Lower leg skin (tissue), 4 donors: ENCODE results near the gene SLC13A3. TPM values are rescaled to one million over a fixed set of nuclear protein-coding genes. Genes with fewer than 3 reads are reported as not detected.

Source experiments
- DNase-seq, 2 donors: peaks; one replicate each; pipeline ENCODE4 v3.0.0-alpha.2; 2019; ENCODE audit warnings: low spot score in 2 of 2
- H3K4me3 ChIP-seq: fragments of 200-600 bp; sonication (generic); 2 replicates; pipeline ENCODE4 v1.5.1; 2017; ENCODE audit warnings: mild to moderate bottlenecking, low read depth; ENCODE audit not compliant: poor library complexity, severe bottlenecking
- CTCF ChIP-seq, 3 donors: fragments of 450-650 bp; IDR thresholded peaks; one replicate each; pipeline ENCODE4 v1.5.1; 2016; ENCODE audit warnings: antibody characterized with exemption in 3 of 3, mild to moderate bottlenecking in 3 of 3, moderate library complexity in 2 of 3
- POLR2A ChIP-seq, 2 donors: fragments of 450-650 bp; IDR thresholded peaks; one replicate each; pipeline ENCODE4 v1.6.1; 2016 to 2017; ENCODE audit warnings: antibody characterized with exemption in 2 of 2, mild to moderate bottlenecking in 1 of 2, moderate library complexity in 1 of 2
- WGBS, 2 donors: methylation state at CpG; one replicate each; pipeline ENCODE4 v1.1.5; 2018; 5-methylcytosine and 5-hydroxymethylcytosine counted together
- intact Hi-C: fragments of 100-400 bp; cut with DNase I; formaldehyde crosslinking; loops from one replicate; pipeline ENCODE4 v1.15.0; 2023; ENCODE audit warnings: low total_unique reads
- total RNA-seq, 4 donors: library from RNA; depleted of rRNA; stranded (reverse); fragments of >200 nt; gene quantifications; one replicate each; pipeline ENCODE4 v1.1.0, GENCODE V29; 2016

Gene SLC13A3
- total RNA-seq, 4 donors from 2014 or later = 1.4 to 3.3 (median 1.8) TPM

DNA sequence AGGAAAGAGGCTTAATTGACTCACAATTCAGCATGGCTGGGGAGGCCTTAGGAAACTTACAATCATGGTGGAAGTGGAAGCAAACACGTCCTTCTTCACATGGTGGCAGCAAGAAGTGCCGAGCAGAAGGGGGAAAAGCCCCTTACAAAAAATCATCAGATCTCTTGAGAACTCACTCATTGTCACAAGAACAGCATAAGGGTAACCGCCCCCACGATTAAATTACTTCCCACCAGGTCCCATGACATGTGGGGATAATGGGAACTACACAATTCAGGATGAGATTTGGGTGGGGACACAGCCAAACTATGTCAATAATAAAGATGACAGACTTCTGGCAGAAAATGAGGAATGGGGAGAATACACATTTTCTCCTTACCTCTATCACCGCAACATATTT is 80.3 kb downstream of the SLC13A3 start:
- no peak overlapping the region for H3K4me3 ChIP-seq
- TF ChIP-seq CTCF (IDR thresholded peaks at IDR 0.05) = no peak
- no peak for TF ChIP-seq POLR2A (IDR thresholded peaks at IDR 0.05)
- DNase-seq = peak in 1 of 2 donors; percentile 7
- WGBS, 2 donors = 75 to 85% methylated on average over 5 of the region's 5 CpGs
- intact Hi-C loops = no loop called here

- 90 to 92% methylated on average over 5 of the region's 5 CpGs for WGBS, 2 donors
- TF ChIP-seq CTCF (IDR thresholded peaks at IDR 0.05) (no peak), POLR2A (IDR thresholded peaks at IDR 0.05) (no peak)
- intact Hi-C loops = no loop called here
- no peak for DNase-seq
- H3K4me3 ChIP-seq = no peak overlapping the region
These were observed 81.3 kb downstream of the SLC13A3 start for GRCh38 chr20:46569961-46570360.

GRCh38 chr20:46568570-46569129 is 82.6 kb downstream of the SLC13A3 start:
- WGBS, 2 donors = 9 to 15% methylated on average over 10 of the region's 10 CpGs
- H3K4me3 ChIP-seq = no peak overlapping the region
- TF ChIP-seq POLR2A (IDR thresholded peaks at IDR 0.05) = no peak
- no peak for TF ChIP-seq CTCF (IDR thresholded peaks at IDR 0.05)
- intact Hi-C loops = no loop called here
- peak; percentile 60 to 93 for DNase-seq

DNA sequence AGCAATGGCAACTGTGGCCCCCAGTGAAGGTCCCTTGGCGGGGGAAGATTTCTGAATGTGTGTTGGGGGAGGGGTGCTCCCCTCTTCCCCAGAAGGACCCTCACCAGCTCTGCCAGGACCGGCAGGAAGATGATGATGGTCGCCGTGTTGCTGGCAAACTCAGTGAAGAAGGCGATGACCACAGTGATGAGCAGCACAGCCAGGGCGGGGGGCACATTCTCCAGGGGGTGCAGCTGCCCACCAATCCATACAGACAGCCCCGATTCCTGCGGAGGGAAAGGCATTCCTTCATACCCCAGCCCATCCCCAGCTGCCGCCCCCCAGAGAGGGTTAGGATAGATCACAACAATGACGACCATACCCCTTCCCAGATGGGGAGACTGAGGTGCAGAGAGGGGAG is 85.1 kb downstream of the SLC13A3 start:
- intact Hi-C loops = no loop called here
- 84 to 85% methylated on average over 10 of the region's 10 CpGs for WGBS, 2 donors
- TF ChIP-seq CTCF (IDR thresholded peaks at IDR 0.05) = no peak
- no peak overlapping the region for H3K4me3 ChIP-seq
- DNase-seq = peak in 1 of 2 donors; percentile 62

DNA sequence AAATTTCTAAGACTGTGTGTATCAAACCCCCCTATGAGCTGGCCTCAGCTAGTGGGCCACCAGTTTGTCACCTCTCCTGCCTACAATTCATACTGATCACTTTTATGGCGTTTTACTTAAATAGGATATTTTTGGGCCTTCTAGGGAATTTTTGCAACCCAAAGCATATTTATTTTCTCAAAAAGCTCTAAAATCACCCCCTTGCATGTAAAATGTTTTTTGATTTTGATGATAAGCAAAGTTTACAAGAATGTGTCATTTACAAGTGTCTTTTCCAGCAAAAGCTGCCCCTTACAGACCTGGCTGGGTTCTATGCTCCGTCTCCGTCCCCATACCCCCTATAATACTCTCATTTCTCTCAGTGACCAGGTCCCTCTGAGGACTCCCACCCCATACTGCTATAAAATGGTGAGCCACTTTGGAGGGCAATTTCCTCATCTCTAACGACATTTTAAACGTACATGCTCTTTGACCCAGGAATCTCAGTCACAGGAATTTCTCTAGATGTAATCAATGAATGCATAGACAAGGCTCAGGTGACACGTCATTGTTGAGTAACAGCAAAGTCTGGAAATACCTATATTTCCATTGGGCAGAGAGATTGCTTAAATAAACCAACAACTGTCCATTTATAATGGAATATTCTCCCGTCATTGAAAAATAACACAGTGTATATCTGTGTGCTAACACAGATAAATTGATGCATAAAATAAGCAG is 86.9 kb downstream of the SLC13A3 start:
- no peak for DNase-seq
- intact Hi-C loops = no loop called here
- 63 to 87% methylated on average over 7 of the region's 7 CpGs for WGBS, 2 donors
- TF ChIP-seq POLR2A (IDR thresholded peaks at IDR 0.05) (no peak), CTCF (IDR thresholded peaks at IDR 0.05) (no peak)
- no peak overlapping the region for H3K4me3 ChIP-seq

DNA sequence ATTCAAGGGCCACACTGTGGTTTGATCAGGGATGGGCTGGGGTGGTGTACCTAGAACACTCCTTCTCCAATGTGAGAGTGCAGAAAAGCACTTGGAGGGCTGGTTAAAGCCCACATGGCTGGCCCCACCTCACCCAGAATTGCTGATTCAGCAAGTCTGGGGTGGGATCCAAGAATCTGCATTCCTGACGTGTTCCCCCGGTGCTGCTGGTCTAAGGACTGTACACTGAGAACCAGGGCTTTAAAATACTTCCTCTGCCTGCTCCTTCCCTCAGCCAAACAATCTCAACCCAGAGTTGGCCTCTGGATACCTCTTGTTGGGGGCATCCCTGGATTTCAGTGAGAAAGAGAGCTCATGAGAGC is 87.4 kb downstream of the SLC13A3 start:
- no peak overlapping the region for H3K4me3 ChIP-seq
- peak in 1 of 2 donors; percentile 74 for DNase-seq
- 65 to 67% methylated on average over 2 of the region's 2 CpGs for WGBS, 2 donors
- no peak for TF ChIP-seq CTCF (IDR thresholded peaks at IDR 0.05)
- no peak for TF ChIP-seq POLR2A (IDR thresholded peaks at IDR 0.05)
- intact Hi-C loops = no loop called here
